ENCODE data around the gene STX16.
A peak's percentile ranks its signal among the peaks of the same experiment; 100 is the strongest.
"Not testable (repeated sequence)": the region's sequence is repeated elsewhere in the genome, so short reads cannot be mapped to it uniquely, and the experiment has no call there.

STX16 gene

DNA sequence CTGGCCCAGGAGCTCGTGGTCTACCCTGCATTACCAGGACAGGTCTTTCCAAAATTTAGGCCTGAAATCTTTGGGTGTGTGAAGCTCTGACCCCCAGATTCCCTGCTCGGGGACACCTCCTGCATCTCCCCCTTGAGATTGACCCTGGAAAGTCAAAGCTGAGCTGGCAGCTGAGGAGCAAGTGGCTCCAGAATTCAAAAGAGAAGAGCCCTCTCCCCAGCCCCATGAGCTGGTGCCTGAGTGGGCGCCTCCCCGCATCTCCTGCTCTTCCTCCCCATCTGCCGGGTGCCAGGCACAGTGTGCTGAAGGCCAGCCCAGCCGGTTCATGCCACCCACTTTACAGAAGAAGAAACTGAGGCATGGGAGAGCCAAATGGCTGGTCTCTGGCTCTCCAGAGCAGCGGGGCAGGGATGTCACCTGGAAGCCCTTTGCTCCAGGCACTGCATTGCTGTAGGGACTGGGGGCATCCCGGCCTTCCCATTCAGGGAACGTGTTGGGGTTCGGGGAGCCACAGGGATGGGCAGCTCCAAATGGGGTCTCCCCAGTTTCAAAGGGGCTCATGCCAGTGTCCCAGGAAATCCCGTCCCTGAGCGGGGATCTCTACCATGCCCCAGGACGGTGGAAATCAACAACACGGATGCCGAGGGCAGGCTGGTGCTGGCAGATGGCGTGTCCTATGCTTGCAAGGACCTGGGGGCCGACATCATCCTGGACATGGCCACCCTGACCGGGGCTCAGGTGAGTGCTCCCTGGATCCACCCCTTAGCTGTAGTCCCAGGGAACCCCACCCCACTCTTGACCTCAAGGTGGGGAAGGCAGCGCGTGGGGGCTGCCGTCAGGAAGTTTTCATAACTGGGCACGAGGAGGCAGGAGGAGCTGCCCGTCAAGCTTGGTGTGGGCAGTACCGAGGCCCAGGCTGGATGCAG, 62.0 kb downstream of the STX16 start:
- DNase-seq: peak; percentile 48

DNA sequence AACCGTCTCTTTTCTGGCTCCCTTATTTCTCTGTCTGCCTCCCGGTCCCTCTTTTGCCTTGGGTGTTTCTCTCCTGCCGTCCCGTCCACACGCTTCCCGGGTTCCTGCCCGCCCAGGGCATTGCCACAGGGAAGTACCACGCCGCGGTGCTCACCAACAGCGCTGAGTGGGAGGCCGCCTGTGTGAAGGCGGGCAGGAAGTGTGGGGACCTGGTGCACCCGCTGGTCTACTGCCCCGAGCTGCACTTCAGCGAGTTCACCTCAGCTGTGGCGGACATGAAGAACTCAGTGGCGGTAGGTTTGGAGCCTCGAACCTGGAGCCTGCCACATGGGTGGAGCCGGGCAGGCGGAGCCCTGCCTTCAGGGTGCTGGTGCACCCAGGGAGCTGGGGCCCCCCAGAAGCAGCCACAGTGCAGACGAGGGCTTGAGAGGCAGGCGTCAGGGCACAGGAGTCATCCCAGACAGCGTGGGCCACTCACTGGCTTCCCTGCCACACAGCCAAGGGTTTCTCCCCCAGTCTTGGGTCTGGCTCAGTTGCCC, 62.8 kb downstream of the STX16 start:
- DNase-seq: peak; percentile 51

DNA sequence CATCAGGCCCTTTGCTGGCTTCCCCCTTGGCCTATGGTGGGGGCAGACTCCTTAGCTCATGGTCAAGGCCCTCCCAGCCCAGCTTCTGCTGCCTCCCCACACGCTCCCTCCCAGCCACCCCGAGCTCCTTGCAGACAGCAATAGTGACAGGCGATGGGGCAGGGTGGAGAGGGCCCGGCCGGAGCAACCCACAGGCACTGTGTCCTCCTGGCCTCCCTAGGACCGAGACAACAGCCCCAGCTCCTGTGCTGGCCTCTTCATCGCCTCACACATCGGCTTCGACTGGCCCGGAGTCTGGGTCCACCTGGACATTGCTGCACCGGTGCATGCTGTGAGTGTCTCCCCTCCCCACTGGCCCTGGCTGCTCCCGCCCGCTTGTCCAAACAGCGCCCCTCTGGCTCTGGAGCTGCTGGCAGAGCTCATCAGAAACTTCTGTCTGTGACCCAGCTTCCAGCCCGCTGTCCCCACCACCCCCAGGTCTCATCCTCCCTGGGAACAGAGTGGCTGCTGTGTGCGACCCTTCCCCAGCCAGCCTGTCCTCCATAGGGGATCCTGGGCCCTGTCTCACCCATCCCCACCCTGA, 63.3 kb downstream of the STX16 start:
- DNase-seq: peak; percentile 48

DNA sequence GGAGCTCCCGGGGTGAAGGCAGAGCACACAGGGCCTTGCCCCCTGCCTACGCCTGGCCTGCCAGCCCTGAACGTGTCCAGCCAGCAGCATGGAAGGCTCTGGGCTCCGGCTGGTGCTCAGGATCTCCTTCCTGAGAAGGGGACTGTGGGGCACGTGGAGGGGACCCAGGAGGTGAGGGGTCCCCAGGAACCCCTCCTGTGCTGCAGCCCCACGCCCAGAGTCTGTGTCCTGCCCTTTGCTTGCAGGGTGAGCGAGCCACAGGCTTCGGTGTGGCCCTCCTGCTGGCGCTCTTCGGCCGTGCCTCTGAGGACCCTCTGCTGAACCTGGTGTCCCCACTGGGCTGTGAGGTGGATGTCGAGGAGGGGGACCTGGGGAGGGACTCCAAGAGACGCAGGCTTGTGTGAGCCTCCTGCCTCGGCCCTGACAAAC, 63.9 kb downstream of the STX16 start:
- peak; percentile 37 for DNase-seq

GRCh38 chr20:58715391-58715800, 64.3 kb downstream of the STX16 start:
- DNase-seq: peak; percentile 56

- peak; percentile 43 for DNase-seq
Observed at GRCh38 chr20:58715801-58716475, 64.9 kb downstream of the STX16 start.

GRCh38 chr20:58716476-58717277, 65.6 kb downstream of the STX16 start:
- DNase-seq: peak; percentile 55

- DNase-seq: peak; percentile 43
Observed at GRCh38 chr20:58717278-58718091, 66.4 kb downstream of the STX16 start.

DNA sequence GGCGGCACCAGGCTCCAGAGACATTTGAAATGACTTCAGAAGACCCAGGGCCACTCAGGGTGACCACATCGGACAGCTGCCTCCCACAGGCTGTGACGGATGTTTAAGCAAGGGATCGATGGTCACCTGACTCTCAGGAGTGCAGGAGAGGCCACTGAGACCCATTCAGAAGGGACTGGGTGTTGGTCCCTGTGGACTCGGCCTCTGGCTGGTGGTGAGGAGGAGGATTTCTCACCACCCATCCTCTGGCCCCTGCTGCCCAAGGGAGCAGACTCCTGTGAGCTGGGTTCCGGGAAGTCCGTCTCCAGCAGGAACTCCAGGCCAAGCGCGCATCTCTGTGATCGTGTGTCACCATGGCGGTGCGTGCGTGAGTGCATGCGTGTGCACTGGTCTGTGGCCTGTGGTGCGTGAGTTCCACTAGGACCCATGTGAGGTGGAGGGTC, 67.1 kb downstream of the STX16 start:
- no peak for DNase-seq

DNA sequence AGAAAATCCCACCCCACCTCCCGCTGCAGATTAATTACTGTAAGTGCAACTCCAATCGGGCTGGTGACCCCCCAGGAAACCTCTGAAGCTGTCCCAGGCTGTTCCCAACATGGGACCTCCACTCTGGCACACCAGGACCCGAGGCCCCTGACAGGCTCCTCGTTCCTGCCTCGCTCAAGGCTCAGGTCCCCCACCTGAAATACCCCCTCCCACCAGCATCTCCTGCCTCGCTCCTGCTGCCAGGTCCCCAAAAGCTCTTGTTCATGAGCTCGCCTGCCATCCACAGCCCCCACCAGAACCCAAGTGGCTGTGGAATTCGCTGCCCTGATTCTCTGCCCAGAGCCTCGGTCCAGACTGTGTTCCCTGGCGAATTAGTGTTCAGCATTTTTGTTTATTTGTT, 67.6 kb downstream of the STX16 start:
- peak; percentile 21 for DNase-seq

DNA sequence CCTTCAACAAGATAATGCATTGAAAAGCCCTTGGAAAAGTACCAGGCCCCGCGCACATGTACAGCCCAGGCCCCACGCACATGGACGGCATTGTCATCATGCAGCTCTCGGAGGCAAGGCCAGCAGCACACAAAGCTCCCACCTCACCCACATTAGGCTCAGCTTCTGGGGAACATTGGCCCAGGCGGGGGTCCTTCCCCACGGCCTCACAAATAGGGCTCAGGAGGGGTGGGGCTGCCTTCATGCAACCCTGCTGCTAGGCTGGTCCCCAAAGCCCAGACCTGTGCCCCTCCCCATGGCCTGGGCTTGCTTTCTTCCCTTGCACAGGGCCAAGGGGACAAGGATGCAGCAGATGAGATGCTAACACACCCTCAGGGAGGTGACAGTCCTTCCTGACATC, 68.2 kb downstream of the STX16 start:
- DNase-seq: peak; percentile 37

DNA sequence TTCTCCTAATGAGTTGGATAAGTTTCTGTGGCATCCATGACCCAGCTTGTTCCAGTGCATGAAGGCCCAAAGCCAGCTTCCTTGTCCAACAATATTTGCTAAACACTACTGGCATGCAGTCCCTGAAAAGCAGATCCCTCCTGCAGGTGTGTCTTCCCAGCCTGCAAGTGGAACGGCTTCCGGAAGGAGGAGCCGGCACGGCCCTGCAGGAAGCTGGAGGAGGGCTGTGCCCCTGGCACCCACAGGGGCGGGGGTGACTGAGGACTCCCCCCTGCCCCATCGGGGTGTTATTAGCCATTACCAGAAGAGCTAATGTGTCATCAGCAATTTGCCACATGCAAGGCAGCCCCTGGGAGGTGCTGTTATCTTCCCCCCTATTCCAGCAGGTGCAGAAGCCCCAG, 68.9 kb downstream of the STX16 start:
- DNase-seq: no peak

DNA sequence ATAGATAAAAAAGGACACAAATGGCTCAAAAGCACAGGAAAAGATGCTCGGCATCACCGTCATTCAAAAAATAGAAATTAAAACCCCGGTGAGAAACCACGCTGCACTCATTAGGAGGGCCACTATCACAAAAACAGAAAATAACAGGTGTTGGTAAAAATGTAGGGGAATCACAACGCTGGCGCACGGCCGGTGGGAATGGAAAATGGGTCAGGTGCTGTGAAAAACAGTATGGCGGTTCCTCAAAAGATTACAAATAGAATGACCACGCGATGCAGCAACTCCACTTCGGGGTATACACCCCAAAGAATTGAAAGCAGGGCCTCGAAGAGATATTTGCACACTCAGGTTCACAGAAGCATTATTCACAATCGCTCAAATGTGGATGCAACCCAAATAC, 69.8 kb downstream of the STX16 start:
- DNase-seq: peak; percentile 43

DNA sequence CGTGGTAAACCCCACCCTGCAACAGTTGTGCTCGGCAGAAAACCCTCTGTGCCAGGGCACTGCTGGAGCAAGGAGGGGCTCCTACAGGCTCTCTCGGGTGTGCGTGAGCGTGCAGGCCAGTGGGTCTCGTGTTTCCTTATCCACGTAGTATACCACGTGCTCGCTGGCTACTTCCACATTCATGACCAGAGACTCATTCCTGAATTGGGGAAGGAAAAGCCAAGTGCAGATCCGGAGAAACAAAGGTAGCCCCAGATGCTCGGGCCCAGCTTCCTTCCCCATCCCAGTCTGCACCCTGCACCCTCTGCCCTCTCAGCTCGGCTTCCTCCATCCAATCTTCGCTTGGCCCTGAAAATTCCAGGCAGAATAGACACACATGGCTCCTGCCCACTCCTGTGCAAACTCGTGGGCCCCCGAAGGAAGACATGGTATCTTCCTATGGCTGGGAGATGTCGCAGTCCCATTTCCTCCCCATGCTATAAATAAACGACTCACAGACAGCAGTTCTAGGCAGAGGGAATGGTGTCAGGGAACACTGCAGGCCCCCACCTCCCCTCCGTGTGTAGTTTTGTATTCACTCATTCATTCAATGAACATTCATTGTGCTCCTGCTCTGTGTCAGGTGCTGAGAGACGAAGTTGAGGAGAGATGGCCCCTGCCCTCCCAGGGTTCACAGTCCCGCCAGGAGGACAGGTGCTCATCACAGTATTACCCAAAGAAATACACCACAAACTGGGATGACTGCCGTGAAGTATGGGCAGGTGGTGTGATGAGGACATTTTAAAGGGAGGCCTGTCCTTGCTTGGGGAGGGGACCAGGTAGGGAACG, 71.1 kb downstream of the STX16 start:
- DNase-seq: peak; percentile 37

DNA sequence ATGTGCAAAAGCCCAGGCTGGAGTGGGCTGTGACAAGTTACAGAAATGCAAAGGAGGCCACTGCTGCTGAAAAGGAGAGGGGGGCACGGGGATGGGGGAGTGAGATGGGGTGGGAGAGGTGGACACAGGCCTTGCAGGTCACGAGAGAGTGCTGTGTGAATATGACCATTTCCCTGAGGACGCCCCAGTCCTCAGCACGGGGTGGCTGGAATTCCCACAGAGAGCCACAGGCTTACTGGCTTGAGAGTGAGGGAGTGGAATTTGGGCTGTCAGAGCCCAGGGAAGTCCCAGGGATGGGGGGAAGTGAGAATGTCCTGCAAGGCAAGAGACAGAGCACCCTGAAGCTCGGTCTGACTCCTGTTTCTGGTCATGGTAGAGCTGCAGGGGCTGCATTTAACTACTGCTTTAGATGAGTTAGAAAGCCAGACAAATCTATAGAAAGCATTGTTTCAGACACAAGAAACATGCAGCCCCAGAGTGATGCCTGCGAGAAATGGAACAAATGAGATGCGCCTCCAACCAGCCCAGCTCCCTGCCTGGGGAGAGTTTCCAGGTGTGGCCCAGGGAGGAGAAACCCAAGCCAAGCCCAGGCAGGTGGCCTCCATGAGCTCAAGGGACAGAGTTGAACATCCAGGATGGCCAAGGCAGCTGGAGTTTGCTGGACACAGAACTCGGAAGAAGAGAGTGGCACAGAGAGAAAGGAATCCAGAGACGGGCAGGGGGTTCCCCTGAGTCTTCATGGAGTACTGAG, 72.0 kb downstream of the STX16 start:
- peak; percentile 35 for DNase-seq

DNA sequence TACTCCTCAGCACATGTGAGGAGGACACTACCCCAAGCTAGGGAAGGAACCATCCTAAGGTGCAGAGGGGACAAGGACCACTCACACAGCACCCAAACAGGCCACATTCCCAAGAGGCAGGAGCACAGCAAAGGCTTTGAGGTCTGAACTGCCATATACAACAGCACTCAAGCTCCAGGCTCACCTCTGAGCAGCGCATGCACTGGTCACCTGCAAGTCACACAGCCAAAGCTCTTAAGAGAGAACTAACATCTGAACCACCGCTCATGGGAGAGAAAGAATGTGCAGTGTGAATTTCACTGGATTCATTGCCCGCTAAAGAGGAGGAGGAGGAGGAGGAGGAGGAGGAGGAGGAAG, 72.5 kb downstream of the STX16 start:
- DNase-seq: peak; percentile 36

DNA sequence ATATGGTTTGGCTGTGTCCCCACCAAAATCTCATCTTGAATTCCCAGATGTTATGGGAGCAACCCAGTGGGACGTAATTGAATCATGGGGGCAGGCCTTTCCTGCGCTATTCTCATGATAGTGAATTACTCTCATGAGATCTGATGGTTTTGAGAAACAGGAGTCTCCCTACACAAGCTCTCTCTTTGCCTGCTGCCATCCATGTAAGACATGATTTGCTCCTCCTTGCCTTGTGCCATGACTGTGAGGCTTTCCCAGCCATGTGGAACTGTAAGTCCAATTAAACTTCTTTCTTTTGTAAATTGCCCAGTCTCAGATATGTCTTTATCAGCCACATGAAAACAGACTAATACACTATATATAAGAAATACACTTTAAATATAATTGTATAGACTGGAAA, 75.1 kb downstream of the STX16 start:
- not testable (repeated sequence) for DNase-seq

Measured in islet precursor cell (in vitro differentiated cells).